GM12878 (cell line): ENCODE results near the gene PISD. TPM values are rescaled to one million over a fixed set of nuclear protein-coding genes. Genes with fewer than 3 reads are reported as not detected.

Source experiments
- ATAC-seq: fragments of 200-7000 bp; cut with Tn5 transposase; 3 replicates; pipeline ENCODE4 v1.9.1; 2020; ENCODE audit warnings: mild to moderate bottlenecking, moderate library complexity
- BruUV-seq: library from RNA; stranded (reverse); fragments of 400-500 nt; replicated peaks from 2 replicates; lab custom pipeline; 2021; lab: Mats Ljungman, UMichigan
- CTCF ChIA-PET: fragments of 300-600 bp; sonication (Branson Sonifier 250); formaldehyde crosslinking; extraction: SDS; loops from one replicate; lab custom pipeline; 2021; ENCODE audit warnings: inconsistent platforms; lab: Yijun Ruan, JAX
- POLR2A ChIA-PET: fragments of 350-600 bp; formaldehyde crosslinking; extraction: SDS; loops from one replicate; lab custom pipeline; 2021; ENCODE audit warnings: inconsistent platforms; lab: Charles Lee
- RAD21 ChIA-PET: fragments of 300-600 bp; sonication (Branson Sonifier 250); formaldehyde crosslinking; loops from one replicate; lab custom pipeline; 2023; ENCODE audit warnings: antibody characterized with exemption; ENCODE audit not compliant: unreplicated experiment; lab: Charles Lee
- SMC1A ChIA-PET: fragments of 300-600 bp; sonication (Branson Sonifier 250); formaldehyde crosslinking; loops from one replicate; lab custom pipeline; 2023; ENCODE audit not compliant: unreplicated experiment, uncharacterized antibody; lab: Charles Lee
- DNase-seq: peaks from one replicate; pipeline ENCODE4 v3.0.0-alpha.2; 2011; ENCODE audit warnings: low read depth, low spot score
- FAIRE-seq: peaks from 3 replicates; lab custom pipeline; 2011; peaks lifted over from hg19 to GRCh38; lab: Jason Lieb, UNC
- H2AFZ ChIP-seq: 2 replicates; pipeline ENCODE4 v1.6.0; 2011; ENCODE audit warnings: low read depth, low read length, control low read depth; ENCODE audit not compliant: control insufficient read depth
- H3K27ac ChIP-seq: 2 replicates; pipeline ENCODE4 v1.5.1; 2011; ENCODE audit warnings: control low read depth; ENCODE audit not compliant: control insufficient read depth, insufficient read depth
- H3K27me3 ChIP-seq, 2 experiments: replicated peaks in 1 of 2; 2 replicates each; pipeline versions ENCODE4 v1.6.0 to v1.6.1; 2011; ENCODE audit warnings: low read length in 1 of 2; ENCODE audit not compliant: control insufficient read depth in 2 of 2, insufficient read depth in 2 of 2
- H3K36me3 ChIP-seq, 2 experiments: 2 replicates each; pipeline ENCODE4 v1.5.1; 2011; ENCODE audit warnings: low read length in 1 of 2; ENCODE audit not compliant: control insufficient read depth in 2 of 2, insufficient read depth in 2 of 2
- H3K4me1 ChIP-seq: 2 replicates; pipeline ENCODE4 v1.6.1; 2011; ENCODE audit warnings: mild to moderate bottlenecking, low read length, moderate library complexity, mixed read lengths; ENCODE audit not compliant: control insufficient read depth, insufficient read depth
- H3K4me2 ChIP-seq: 2 replicates; pipeline ENCODE4 v1.6.0; 2011; ENCODE audit warnings: control low read depth; ENCODE audit not compliant: control insufficient read depth, insufficient read depth
- H3K4me3 ChIP-seq: fragments of 200-600 bp; sonication (generic); 2 replicates; pipeline ENCODE4 v1.5.1; 2016
- H3K79me2 ChIP-seq: 2 replicates; pipeline ENCODE4 v1.6.0; 2011; ENCODE audit warnings: low read length; ENCODE audit not compliant: control insufficient read depth, insufficient read depth
- H3K9ac ChIP-seq: 2 replicates; pipeline ENCODE4 v1.8.0; 2011; ENCODE audit warnings: low read length, control low read depth, mixed read lengths; ENCODE audit not compliant: control insufficient read depth, insufficient read depth
- H3K9me3 ChIP-seq: replicated peaks from 3 replicates; pipeline ENCODE4 v1.5.1; 2011; ENCODE audit warnings: mild to moderate bottlenecking, low read length; ENCODE audit not compliant: control insufficient read depth, insufficient read depth
- H4K20me1 ChIP-seq: 2 replicates; pipeline ENCODE4 v1.6.0; 2011; ENCODE audit not compliant: control insufficient read depth, insufficient read depth
- ASH2L ChIP-seq: fragments of 300-600, 200-600 bp; sonication (generic); IDR thresholded peaks from 2 replicates; pipeline ENCODE4 v1.6.1; 2017; ENCODE audit warnings: low read depth, mild to moderate bottlenecking, borderline replicate concordance
- EED ChIP-seq: sonication (generic); IDR thresholded peaks from 2 replicates; pipeline ENCODE4 v1.6.1; 2016; ENCODE audit warnings: antibody characterized with exemption, low read depth
- EGR1 ChIP-seq, 2 experiments: IDR thresholded peaks; 1 replicate in 1 of 2; 2 replicates in 1 of 2; pipeline ENCODE4 v1.6.1; 2011 to 2012; ENCODE audit warnings: low read depth in 2 of 2, low read length in 2 of 2, borderline replicate concordance in 1 of 2, mild to moderate bottlenecking in 1 of 2, moderate library complexity in 1 of 2
- FOS ChIP-seq: IDR thresholded peaks from 3 replicates; pipeline ENCODE4 v1.6.1; 2011; ENCODE audit warnings: borderline replicate concordance; ENCODE audit not compliant: insufficient read length; ENCODE audit errors: extremely low read depth
- HCFC1 ChIP-seq: fragments of 150-350 bp; IDR thresholded peaks from 2 replicates; pipeline ENCODE4 v1.6.1; 2014; ENCODE audit warnings: low read length
- IKZF2 ChIP-seq, 2 experiments: fragments of 450-650 bp; IDR thresholded peaks; 2 replicates each; pipeline ENCODE4 v1.6.1; 2017; ENCODE audit warnings: mild to moderate bottlenecking in 2 of 2, moderate library complexity in 2 of 2
- MTA2 ChIP-seq: fragments of 450-650 bp; IDR thresholded peaks from 2 replicates; pipeline ENCODE4 v1.6.1; 2016; ENCODE audit warnings: low read depth, mild to moderate bottlenecking, moderate library complexity
- NBN ChIP-seq: fragments of 450-650 bp; IDR thresholded peaks from 2 replicates; pipeline ENCODE4 v1.6.1; 2016
- NFYA ChIP-seq: IDR thresholded peaks from 2 replicates; pipeline ENCODE4 v1.6.1; 2011; ENCODE audit warnings: low read depth, mild to moderate bottlenecking, low read length, improper control_type of control experiment, borderline replicate concordance
- NFYB ChIP-seq: IDR thresholded peaks from 2 replicates; pipeline ENCODE4 v1.6.1; 2011; ENCODE audit warnings: low read depth, mild to moderate bottlenecking, low read length, improper control_type of control experiment, moderate library complexity; ENCODE audit not compliant: insufficient read depth
- POU2F2 ChIP-seq: IDR thresholded peaks from 3 replicates; pipeline ENCODE4 v1.6.1; 2011; ENCODE audit warnings: low read depth, mild to moderate bottlenecking, low read length, borderline replicate concordance
- RAD21 ChIP-seq: IDR thresholded peaks from 2 replicates; pipeline ENCODE4 v1.6.1; 2011; ENCODE audit warnings: mild to moderate bottlenecking, low read depth, low read length, moderate library complexity; ENCODE audit not compliant: insufficient read depth
- RFX5 ChIP-seq: IDR thresholded peaks from 2 replicates; pipeline ENCODE4 v1.6.1; 2011; ENCODE audit warnings: low read depth, low read length, improper control_type of control experiment
- SMAD1 ChIP-seq: fragments of 450-650 bp; IDR thresholded peaks from 2 replicates; pipeline ENCODE4 v1.6.1; 2018; ENCODE audit warnings: mild to moderate bottlenecking, low read depth; ENCODE audit not compliant: partially characterized antibody
- SREBF1 ChIP-seq: IDR thresholded peaks from 2 replicates; pipeline ENCODE4 v1.6.1; 2012; ENCODE audit warnings: mild to moderate bottlenecking, low read length
- YBX1 ChIP-seq: fragments of 450-650 bp; IDR thresholded peaks from 2 replicates; pipeline ENCODE4 v1.6.1; 2016; ENCODE audit warnings: antibody characterized with exemption
- WGBS: methylation state at CpG from one replicate; pipeline ENCODE4 v1.1.6; 2016; ENCODE audit warnings: low lambda C conversion rate; ENCODE audit not compliant: insufficient replicate concordance, insufficient coverage; ENCODE audit errors: missing lambda C conversion rate; 5-methylcytosine and 5-hydroxymethylcytosine counted together
- in situ Hi-C: fragments of 300-500 bp; cut with MboI; formaldehyde crosslinking; loops from 9 replicates; pipeline ENCODE4 v1.14.3; 2018; ENCODE audit warnings: mixed read lengths
- intact Hi-C: fragments of 100-400 bp; cut with micrococcal nuclease; formaldehyde crosslinking; loops from one replicate; pipeline ENCODE4 v1.14.2; 2022; ENCODE audit not compliant: unreplicated experiment
- polyA plus RNA-seq, 11 experiments: library from polyadenylated mRNA; depleted of rRNA in 4 of 11; unstranded in 6 of 11; stranded (reverse) in 5 of 11; fragments of >200 nt; fragmentation: Nextera tagmentation in 4 of 11; fragmentation: Illumina TruSeq in 1 of 11; extraction: Ambion mirVana in 4 of 11; extraction: Trizol in 1 of 11; gene quantifications; 1 replicate in 1 of 11; 2 replicates in 10 of 11; pipeline versions ENCODE4 v1.2.1 to v1.2.3, GENCODE V29; 2011 to 2016; ENCODE audit warnings: inconsistent platforms in 2 of 11, missing spikeins in 2 of 11, low read depth in 1 of 11
- total RNA-seq, 4 experiments: library from RNA; depleted of rRNA in 3 of 4; stranded (reverse); fragments of >200 nt in 3 of 4; fragmentation: Illumina TruSeq in 1 of 4; extraction: Trizol in 1 of 4; gene quantifications; 2 replicates each; pipeline versions ENCODE4 v1.2.1 to v1.2.3, GENCODE V29; 2013 to 2021
- TF ChIP-seq, protein P1 (sequence below): fragments of 450-650 bp; IDR thresholded peaks from 2 replicates; pipeline ENCODE4 v1.6.1; 2016; ENCODE audit warnings: mild to moderate bottlenecking
- TF ChIP-seq, protein P2 (sequence below): fragments of 450-650 bp; IDR thresholded peaks from 2 replicates; pipeline ENCODE4 v1.6.1; 2017; ENCODE audit warnings: low read depth, mild to moderate bottlenecking, moderate library complexity
- TF ChIP-seq, protein P3 (sequence below), 3 experiments: IDR thresholded peaks in 2 of 3; conservative IDR thresholded peaks in 1 of 3; 2 replicates each; pipeline ENCODE4 v1.5.1; 2011; ENCODE audit warnings: low read depth in 3 of 3, low read length in 3 of 3, mild to moderate bottlenecking in 3 of 3, control low read depth in 2 of 3, moderate library complexity in 2 of 3, inconsistent platforms in 1 of 3, mixed read lengths in 1 of 3; ENCODE audit not compliant: control insufficient read depth in 2 of 3, insufficient read depth in 1 of 3; ENCODE audit errors: extremely low read depth in 1 of 3

Gene PISD
- total and polyA plus RNA-seq, 10 of the 15 experiments (the other 5 are each of a cell fraction or from before 2014, with no cell fraction given): 25.8 to 62.7 (median 45.8) TPM

DNA sequence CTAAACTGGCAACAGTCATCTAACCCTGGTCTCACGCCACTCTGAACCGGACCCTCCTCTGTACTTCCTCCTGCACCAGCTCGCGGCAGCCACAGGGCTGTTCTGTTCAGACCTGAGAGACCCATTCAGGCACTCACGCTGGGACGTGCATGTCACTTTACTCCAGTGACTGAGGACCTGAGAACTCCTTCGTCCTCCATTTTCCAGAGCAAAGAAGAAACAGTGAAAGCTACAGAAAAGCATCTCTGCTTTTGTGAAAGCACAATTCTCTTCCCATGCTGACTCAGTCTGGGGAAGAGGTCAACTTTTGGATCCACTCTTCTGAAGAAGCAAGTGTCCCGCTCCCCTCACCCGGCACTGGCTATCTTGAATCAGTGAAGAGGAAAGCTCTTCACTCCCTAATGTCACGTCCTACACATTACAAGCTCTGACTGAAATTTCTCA lies 24.5 kb downstream of the PISD start:
- Histone ChIP-seq H3K27me3 (no peaks in the 10 kb centered on the region), H3K4me1 (peaks cover 52% of the 10 kb centered on the region), H4K20me1 (no peaks in the 10 kb centered on the region), H3K9ac (peak overlapping the region; percentile 84), H3K27ac (peak overlapping the region; percentile 98), H3K79me2 (peaks cover 72% of the 10 kb centered on the region), H2AFZ (peak overlapping the region; percentile 1), H3K9me3 (no peaks in the 10 kb centered on the region; the same call in 2 of the 3 replicates), H3K4me3 (peak overlapping the region; percentile 71), H3K36me3 (no peaks in the 10 kb centered on the region; a peak in 1 of 4 replicates), H3K4me2 (peak overlapping the region; percentile 100)
- ChIA-PET SMC1A (interaction anchor here (0.5 to 8.5 kb wide), 11 partner anchors 10 to 925 kb away, joined by 3 to 88 read pairs (median 4); partner anchors contain the start of gene PISD), RAD21 (interaction anchor here (0.6 to 7.4 kb wide), 10 partner anchors 9 to 186 kb away, joined by 3 to 49 read pairs (median 4); partner anchors contain the start of gene PISD), POLR2A (interaction anchor here (0.6 to 5.4 kb wide), 10 partner anchors 9 to 335 kb away, joined by 3 to 28 read pairs (median 4); partner anchors contain the start of gene PISD), CTCF (interaction anchor here (0.6 to 6.8 kb wide), 11 partner anchors 9 to 324 kb away, joined by 3 to 51 read pairs (median 6); partner anchors contain the start of genes DEPDC5 and PISD)
- WGBS: 2% methylated on average over 10 of the region's 10 CpGs
- DNase-seq (no peak), FAIRE-seq (peak; percentile 41), ATAC-seq (peak; percentile 83)
- TSS peak; percentile 56 for BruUV-seq
- in situ Hi-C loops: loop anchor here (5.0 kb wide), 2 partner anchors 145 to 285 kb away; no protein-coding TSS in a partner anchor
- intact Hi-C loops: no loop called here
- TF ChIP-seq NFYA: no peak
- TF ChIP-seq RFX5: no peak
- no peak for TF ChIP-seq ASH2L
- TF ChIP-seq NFYB: no peak
- TF ChIP-seq SREBF1: no peak
- no peak for TF ChIP-seq EGR1 (IDR thresholded peaks at IDR 0.05; ENCODE audit: borderline replicate concordance in 1 of 2, low read depth in 2 of 2, low read length in 2 of 2)
- TF ChIP-seq IKZF2 (IDR thresholded peaks at IDR 0.05): no peak
- TF ChIP-seq, protein P1, sequence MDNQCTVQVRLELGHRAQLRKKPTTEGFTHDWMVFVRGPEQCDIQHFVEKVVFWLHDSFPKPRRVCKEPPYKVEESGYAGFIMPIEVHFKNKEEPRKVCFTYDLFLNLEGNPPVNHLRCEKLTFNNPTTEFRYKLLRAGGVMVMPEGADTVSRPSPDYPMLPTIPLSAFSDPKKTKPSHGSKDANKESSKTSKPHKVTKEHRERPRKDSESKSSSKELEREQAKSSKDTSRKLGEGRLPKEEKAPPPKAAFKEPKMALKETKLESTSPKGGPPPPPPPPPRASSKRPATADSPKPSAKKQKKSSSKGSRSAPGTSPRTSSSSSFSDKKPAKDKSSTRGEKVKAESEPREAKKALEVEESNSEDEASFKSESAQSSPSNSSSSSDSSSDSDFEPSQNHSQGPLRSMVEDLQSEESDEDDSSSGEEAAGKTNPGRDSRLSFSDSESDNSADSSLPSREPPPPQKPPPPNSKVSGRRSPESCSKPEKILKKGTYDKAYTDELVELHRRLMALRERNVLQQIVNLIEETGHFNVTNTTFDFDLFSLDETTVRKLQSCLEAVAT: peak; percentile 28; the same call in 1 of the 2 replicates
- TF ChIP-seq, protein P2, sequence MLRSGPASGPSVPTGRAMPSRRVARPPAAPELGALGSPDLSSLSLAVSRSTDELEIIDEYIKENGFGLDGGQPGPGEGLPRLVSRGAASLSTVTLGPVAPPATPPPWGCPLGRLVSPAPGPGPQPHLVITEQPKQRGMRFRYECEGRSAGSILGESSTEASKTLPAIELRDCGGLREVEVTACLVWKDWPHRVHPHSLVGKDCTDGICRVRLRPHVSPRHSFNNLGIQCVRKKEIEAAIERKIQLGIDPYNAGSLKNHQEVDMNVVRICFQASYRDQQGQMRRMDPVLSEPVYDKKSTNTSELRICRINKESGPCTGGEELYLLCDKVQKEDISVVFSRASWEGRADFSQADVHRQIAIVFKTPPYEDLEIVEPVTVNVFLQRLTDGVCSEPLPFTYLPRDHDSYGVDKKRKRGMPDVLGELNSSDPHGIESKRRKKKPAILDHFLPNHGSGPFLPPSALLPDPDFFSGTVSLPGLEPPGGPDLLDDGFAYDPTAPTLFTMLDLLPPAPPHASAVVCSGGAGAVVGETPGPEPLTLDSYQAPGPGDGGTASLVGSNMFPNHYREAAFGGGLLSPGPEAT: no peak
- no peak for TF ChIP-seq SMAD1
- TF ChIP-seq, protein P3, sequence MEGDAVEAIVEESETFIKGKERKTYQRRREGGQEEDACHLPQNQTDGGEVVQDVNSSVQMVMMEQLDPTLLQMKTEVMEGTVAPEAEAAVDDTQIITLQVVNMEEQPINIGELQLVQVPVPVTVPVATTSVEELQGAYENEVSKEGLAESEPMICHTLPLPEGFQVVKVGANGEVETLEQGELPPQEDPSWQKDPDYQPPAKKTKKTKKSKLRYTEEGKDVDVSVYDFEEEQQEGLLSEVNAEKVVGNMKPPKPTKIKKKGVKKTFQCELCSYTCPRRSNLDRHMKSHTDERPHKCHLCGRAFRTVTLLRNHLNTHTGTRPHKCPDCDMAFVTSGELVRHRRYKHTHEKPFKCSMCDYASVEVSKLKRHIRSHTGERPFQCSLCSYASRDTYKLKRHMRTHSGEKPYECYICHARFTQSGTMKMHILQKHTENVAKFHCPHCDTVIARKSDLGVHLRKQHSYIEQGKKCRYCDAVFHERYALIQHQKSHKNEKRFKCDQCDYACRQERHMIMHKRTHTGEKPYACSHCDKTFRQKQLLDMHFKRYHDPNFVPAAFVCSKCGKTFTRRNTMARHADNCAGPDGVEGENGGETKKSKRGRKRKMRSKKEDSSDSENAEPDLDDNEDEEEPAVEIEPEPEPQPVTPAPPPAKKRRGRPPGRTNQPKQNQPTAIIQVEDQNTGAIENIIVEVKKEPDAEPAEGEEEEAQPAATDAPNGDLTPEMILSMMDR (IDR thresholded peaks at IDR 0.05 in 2 of 3, conservative IDR thresholded peaks at IDR 0.05 in 1 of 3; ENCODE audit: control insufficient read depth in 2 of 3, extremely low read depth in 1 of 3, insufficient read depth in 1 of 3, low read depth in 3 of 3, low read length in 3 of 3): peak; percentile 10 to 51 (median 47); a peak in 4 of 6 replicates
- no peak for TF ChIP-seq YBX1
- peak; percentile 28; the same call in 1 of the 2 replicates for TF ChIP-seq NBN
- 0 out of 2 replicates have a peak, but pooled peaks have one; percentile 8 for TF ChIP-seq RAD21
- no peak for TF ChIP-seq FOS
- TF ChIP-seq POU2F2: no peak
- TF ChIP-seq MTA2: no peak
- TF ChIP-seq EED: peak; percentile 35; the same call in 1 of the 2 replicates
- 0 out of 2 replicates have a peak, but pooled peaks have one; percentile 12 for TF ChIP-seq HCFC1
